Esophagus muscularis mucosa (tissue), 4 donors: ENCODE data around the gene RPS6KA2. TPM values are rescaled to one million over a fixed set of nuclear protein-coding genes. Genes with fewer than 3 reads are reported as not detected.

Source experiments
- DNase-seq: peaks from one replicate; pipeline ENCODE4 v3.0.0-alpha.2; 2017; ENCODE audit errors: extremely low spot score
- H3K27ac ChIP-seq, 4 donors: fragments of 200-600 bp; sonication (generic); replicated peaks in 1 of 4; 1 replicate in 3 of 4; 2 replicates in 1 of 4; pipeline ENCODE4 v1.5.1; 2016 to 2019; ENCODE audit warnings: mild to moderate bottlenecking in 1 of 4
- H3K27me3 ChIP-seq, 4 donors: fragments of 200-600 bp; sonication (generic); one replicate each; pipeline versions ENCODE4 v1.5.1 to v1.6.0; 2016 to 2019
- H3K36me3 ChIP-seq, 4 donors: fragments of 200-600 bp; sonication (generic); one replicate each; pipeline ENCODE4 v1.5.1; 2016 to 2019
- H3K4me1 ChIP-seq, 4 donors: fragments of 200-600 bp; sonication (generic); one replicate each; pipeline ENCODE4 v1.5.1; 2016 to 2019
- H3K4me3 ChIP-seq, 4 donors: fragments of 200-600 bp; sonication (generic); 1 replicate in 2 of 4; 2 replicates in 2 of 4; pipeline ENCODE4 v1.5.1; 2016 to 2019; ENCODE audit warnings: mild to moderate bottlenecking in 4 of 4, moderate library complexity in 1 of 4
- H3K9me3 ChIP-seq, 4 donors: fragments of 200-600 bp; sonication (generic); 1 replicate in 3 of 4; 2 replicates in 1 of 4; pipeline ENCODE4 v1.5.1; 2016 to 2019
- EP300 ChIP-seq: sonication (generic); formaldehyde crosslinking; IDR thresholded peaks from one replicate; pipeline ENCODE4 v1.6.1; 2017; ENCODE audit warnings: antibody characterized with exemption
- POLR2A ChIP-seq: fragments of 450-650 bp; IDR thresholded peaks from one replicate; pipeline ENCODE4 v1.6.1; 2017; ENCODE audit warnings: antibody characterized with exemption, moderate library complexity, mild to moderate bottlenecking, low read depth
- POLR2AphosphoS5 ChIP-seq, 2 donors: sonication (generic); formaldehyde crosslinking; IDR thresholded peaks; one replicate each; pipeline ENCODE4 v1.6.1; 2017; ENCODE audit warnings: antibody characterized with exemption in 2 of 2
- WGBS: methylation state at CpG from one replicate; pipeline ENCODE4 v1.1.5; 2018; 5-methylcytosine and 5-hydroxymethylcytosine counted together
- intact Hi-C: fragments of 100-400 bp; cut with DNase I; formaldehyde crosslinking; loops from one replicate; pipeline ENCODE4 v1.15.1; 2023
- total RNA-seq, 4 donors: library from RNA; depleted of rRNA; stranded (reverse); fragments of >200 nt; gene quantifications; one replicate each; pipeline versions ENCODE4 v1.1.0 to v1.2.1, GENCODE V29; 2016
- TF ChIP-seq, protein P1 (sequence below), 3 experiments: fragments of 200-600 bp in 2 of 3; fragments of 450-650 bp in 1 of 3; sonication (generic) in 2 of 3; IDR thresholded peaks; one replicate each; pipeline ENCODE4 v1.5.1; 2017 to 2019; ENCODE audit warnings: antibody characterized with exemption in 3 of 3, mild to moderate bottlenecking in 2 of 3, moderate library complexity in 1 of 3

RPS6KA2 gene
- total RNA-seq, 4 donors from 2014 or later = 83.9 to 126 (median 112) TPM

GRCh38 chr6:166382933-166383801 lies 243.9 kb downstream of the RPS6KA2 start, which contains the start of gene MPC1:
Gene MPC1 (minus strand): TSS chr6:166382940. CDS start chr6:166382876, 64 bp downstream.
- intact Hi-C loops = no loop called here

GRCh38 chr6:166382500-166382932 lies 244.5 kb downstream of the RPS6KA2 start:
- Histone ChIP-seq H3K27ac (peak overlapping the region; percentile 91 to 94 (median 92)), H3K4me3 (peak overlapping the region; percentile 81 to 96 (median 82)), H3K36me3 (no peaks in the 10 kb centered on the region), H3K9me3 (no peaks in the 10 kb centered on the region), H3K4me1 (peaks cover 14 to 36% (median 24%) of the 10 kb centered on the region in 4 donors), H3K27me3 (no peaks in the 10 kb centered on the region)
- TF ChIP-seq EP300 = no peak
- intact Hi-C loops = no loop called here
- WGBS = under 1% methylated on average over 25 of the region's 46 CpGs
- no peak for DNase-seq

More at GRCh38 chr6:166382933-166383801, 243.9 kb downstream of the RPS6KA2 start, which contains the start of gene MPC1:
- Histone ChIP-seq H3K27me3 (no peaks in the 10 kb centered on the region), H3K4me1 (peaks cover 14 to 36% (median 24%) of the 10 kb centered on the region in 4 donors), H3K36me3 (no peaks in the 10 kb centered on the region), H3K27ac (peak within 1 kb of the TSS; percentile 91 to 94 (median 92)), H3K4me3 (peak within 1 kb of the TSS; percentile 81 to 96 (median 82)), H3K9me3 (no peaks in the 10 kb centered on the region)
- 0% methylated on average over 11 of the region's 94 CpGs for WGBS
- no peak for TF ChIP-seq EP300
- peak; percentile 88 to 92 for TF ChIP-seq POLR2AphosphoS5 (IDR thresholded peaks at IDR 0.05)
- peak; percentile 43 for TF ChIP-seq POLR2A
- TF ChIP-seq, protein P1, sequence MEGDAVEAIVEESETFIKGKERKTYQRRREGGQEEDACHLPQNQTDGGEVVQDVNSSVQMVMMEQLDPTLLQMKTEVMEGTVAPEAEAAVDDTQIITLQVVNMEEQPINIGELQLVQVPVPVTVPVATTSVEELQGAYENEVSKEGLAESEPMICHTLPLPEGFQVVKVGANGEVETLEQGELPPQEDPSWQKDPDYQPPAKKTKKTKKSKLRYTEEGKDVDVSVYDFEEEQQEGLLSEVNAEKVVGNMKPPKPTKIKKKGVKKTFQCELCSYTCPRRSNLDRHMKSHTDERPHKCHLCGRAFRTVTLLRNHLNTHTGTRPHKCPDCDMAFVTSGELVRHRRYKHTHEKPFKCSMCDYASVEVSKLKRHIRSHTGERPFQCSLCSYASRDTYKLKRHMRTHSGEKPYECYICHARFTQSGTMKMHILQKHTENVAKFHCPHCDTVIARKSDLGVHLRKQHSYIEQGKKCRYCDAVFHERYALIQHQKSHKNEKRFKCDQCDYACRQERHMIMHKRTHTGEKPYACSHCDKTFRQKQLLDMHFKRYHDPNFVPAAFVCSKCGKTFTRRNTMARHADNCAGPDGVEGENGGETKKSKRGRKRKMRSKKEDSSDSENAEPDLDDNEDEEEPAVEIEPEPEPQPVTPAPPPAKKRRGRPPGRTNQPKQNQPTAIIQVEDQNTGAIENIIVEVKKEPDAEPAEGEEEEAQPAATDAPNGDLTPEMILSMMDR (IDR thresholded peaks at IDR 0.05) = no peak
- DNase-seq = peak; percentile 97

DNA sequence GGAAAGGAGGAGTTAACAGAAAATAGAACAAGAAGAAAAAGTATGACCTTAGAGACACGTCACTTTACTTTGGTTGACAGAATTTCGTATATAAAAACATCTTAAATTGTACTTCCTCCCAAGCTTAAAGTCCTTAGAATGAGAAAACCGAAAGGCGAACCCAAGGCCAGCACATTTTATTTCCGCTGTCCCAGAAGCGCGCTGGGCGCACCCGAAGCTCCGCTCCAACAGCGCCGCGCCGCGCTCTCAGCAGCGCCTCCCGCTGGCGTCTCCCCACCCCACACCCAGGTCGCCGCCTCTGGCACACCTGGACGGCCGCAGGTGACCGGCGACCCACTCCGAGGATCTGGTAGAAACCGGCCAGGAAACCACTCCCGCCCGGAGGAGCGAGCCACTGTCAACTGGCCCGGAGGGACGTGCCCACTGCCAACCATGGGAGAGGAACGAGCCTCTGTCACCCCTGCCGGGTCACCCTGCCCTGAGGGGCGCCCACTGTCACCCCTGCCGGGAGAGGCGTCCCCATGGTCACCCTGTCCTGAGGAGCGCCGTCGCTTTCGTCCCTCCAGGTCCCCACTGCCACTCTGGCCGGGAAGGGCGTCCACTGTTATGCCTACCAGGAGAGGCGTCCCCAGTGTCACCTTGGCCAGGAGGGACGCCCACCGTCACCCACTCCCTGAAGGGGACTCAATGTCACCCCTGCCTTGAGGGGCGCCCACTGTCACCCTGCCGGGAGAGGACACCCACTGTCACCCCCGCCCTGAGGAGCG lies 245.1 kb downstream of the RPS6KA2 start:
- H3K27ac ChIP-seq = peak overlapping the region; percentile 91 to 94 (median 92)
- under 1% methylated on average over 14 of the region's 49 CpGs for WGBS
- TF ChIP-seq POLR2A (no peak), POLR2AphosphoS5 (IDR thresholded peaks at IDR 0.05) (peak; percentile 52 to 77), EP300 (no peak)
- TF ChIP-seq, protein P1 (IDR thresholded peaks at IDR 0.05) = peak; percentile 78 to 81 (median 80)

DNA sequence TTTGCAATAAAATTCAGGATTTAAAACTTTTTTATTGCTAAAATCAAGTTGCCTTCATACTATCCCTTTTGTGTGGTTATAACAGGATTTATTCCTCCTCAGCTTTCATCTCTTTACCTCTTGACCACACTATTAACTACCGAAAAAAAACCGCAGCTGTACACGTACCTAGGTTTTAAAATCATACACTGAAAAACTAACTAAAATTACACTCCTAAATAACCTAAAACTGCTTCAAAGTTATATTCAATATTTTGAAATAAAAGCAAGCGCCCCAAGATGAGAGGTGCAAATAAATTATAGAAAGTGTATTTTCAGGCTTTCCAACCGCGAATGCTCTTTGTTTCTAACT lies 245.7 kb downstream of the RPS6KA2 start:
- Histone ChIP-seq H3K4me1 (peaks cover 14 to 36% (median 24%) of the 10 kb centered on the region in 4 donors), H3K36me3 (no peaks in the 10 kb centered on the region), H3K4me3 (peak overlapping the region; percentile 81 to 96 (median 82)), H3K9me3 (no peaks in the 10 kb centered on the region), H3K27me3 (no peaks in the 10 kb centered on the region), H3K27ac (peak overlapping the region; percentile 91 to 94 (median 92))
- DNase-seq = no peak
- intact Hi-C loops = no loop called here
- TF ChIP-seq, protein P1 (IDR thresholded peaks at IDR 0.05) = no peak
- TF ChIP-seq EP300 (no peak), POLR2A (no peak), POLR2AphosphoS5 (IDR thresholded peaks at IDR 0.05) (no peak)
- WGBS = 48% methylated on average over 6 of the region's 6 CpGs

More for the DNA sequence above, 245.1 kb downstream of the RPS6KA2 start:
- Histone ChIP-seq H3K4me1 (peaks cover 14 to 36% (median 24%) of the 10 kb centered on the region in 4 donors), H3K9me3 (no peaks in the 10 kb centered on the region), H3K36me3 (no peaks in the 10 kb centered on the region), H3K27me3 (no peaks in the 10 kb centered on the region), H3K4me3 (peak overlapping the region; percentile 81 to 96 (median 82))
- no peak for DNase-seq
- intact Hi-C loops = no loop called here

DNA sequence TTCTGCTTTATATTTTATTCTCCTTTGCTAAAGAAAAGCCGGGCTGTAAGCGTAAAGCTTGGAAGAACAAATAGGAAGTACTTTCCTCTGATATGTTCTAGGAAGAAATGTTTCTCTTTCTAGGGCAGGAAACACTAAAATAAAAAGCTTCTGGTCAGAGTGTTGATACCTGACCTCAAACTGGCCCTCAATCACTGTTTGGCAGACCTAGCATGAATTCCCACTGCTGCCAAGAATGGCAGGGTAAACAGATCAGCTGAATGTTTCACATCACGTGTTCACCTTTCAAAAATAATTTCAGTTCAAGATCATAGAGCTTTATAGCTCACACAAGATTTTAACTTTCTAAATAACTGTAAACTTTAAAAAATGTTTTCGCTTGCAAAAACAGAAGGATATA lies 247.3 kb downstream of the RPS6KA2 start:
- H3K27me3 ChIP-seq = no peaks in the 10 kb centered on the region
- H3K9me3 ChIP-seq = no peaks in the 10 kb centered on the region
- H3K36me3 ChIP-seq = no peaks in the 10 kb centered on the region
- 74% methylated on average over 4 of the region's 4 CpGs for WGBS
- intact Hi-C loops = loop anchor here (5.0 kb wide), 1 partner anchor 47 kb away; no protein-coding TSS in a partner anchor
- peaks cover 14 to 36% (median 24%) of the 10 kb centered on the region in 4 donors for H3K4me1 ChIP-seq
- H3K27ac ChIP-seq = no peak overlapping the region
- no peak overlapping the region for H3K4me3 ChIP-seq
- TF ChIP-seq POLR2A (no peak), EP300 (no peak), POLR2AphosphoS5 (IDR thresholded peaks at IDR 0.05) (no peak)
- TF ChIP-seq, protein P1 (IDR thresholded peaks at IDR 0.05) = no peak
- no peak for DNase-seq
